Panc1 (cell line): ENCODE data around the gene PDCD1. TPM values are rescaled to one million over a fixed set of nuclear protein-coding genes. Genes with fewer than 3 reads are reported as not detected.

Source experiments
- ATAC-seq: fragments of 200-7000 bp; cut with Tn5 transposase; 2 replicates; pipeline ENCODE4 v1.9.1; 2020; ENCODE audit warnings: mild to moderate bottlenecking, moderate library complexity
- BruUV-seq: library from RNA; stranded (reverse); fragments of 400-500 nt; replicated peaks from 2 replicates; lab custom pipeline; 2021; lab: Mats Ljungman, UMichigan
- CTCF ChIA-PET: fragments of 300-600 bp; sonication (Branson Sonifier 250); formaldehyde crosslinking; loops from one replicate; lab custom pipeline; 2022; ENCODE audit warnings: antibody characterized with exemption; lab: Charles Lee
- POLR2A ChIA-PET: fragments of 300-600 bp; sonication (Branson Sonifier 250); formaldehyde crosslinking; loops from one replicate; lab custom pipeline; 2022; ENCODE audit warnings: antibody characterized with exemption; lab: Charles Lee
- DNase-seq: peaks from one replicate; pipeline ENCODE4 v3.0.0-alpha.2; 2010; ENCODE audit warnings: low read depth, low spot score
- H3K27ac ChIP-seq: 2 replicates; pipeline ENCODE4 v1.5.1; 2011; ENCODE audit warnings: mild to moderate bottlenecking, low read length, inconsistent platforms
- H3K27me3 ChIP-seq: fragments of 200-500 bp; sonication (Bioruptor generic); 2 replicates; pipeline ENCODE4 v1.6.0; 2014; ENCODE audit warnings: low read length, inconsistent platforms; ENCODE audit not compliant: control insufficient read depth, insufficient read depth
- H3K36me3 ChIP-seq: fragments of 200-500 bp; sonication (Bioruptor generic); 2 replicates; pipeline ENCODE4 v1.5.1; 2014; ENCODE audit warnings: inconsistent platforms, mild to moderate bottlenecking, low read length, moderate library complexity; ENCODE audit not compliant: control insufficient read depth, insufficient read depth
- H3K4me1 ChIP-seq: 2 replicates; pipeline ENCODE4 v1.5.1; 2011; ENCODE audit warnings: inconsistent platforms, mild to moderate bottlenecking, low read length, moderate library complexity; ENCODE audit not compliant: control insufficient read depth, insufficient read depth
- H3K4me3 ChIP-seq, 2 experiments: 2 replicates each; pipeline ENCODE4 v1.5.1; 2011 to 2012; ENCODE audit warnings: low read depth in 2 of 2, low read length in 2 of 2, mild to moderate bottlenecking in 2 of 2, inconsistent platforms in 1 of 2, moderate library complexity in 1 of 2
- H3K9me3 ChIP-seq: fragments of 200-500 bp; sonication (Bioruptor generic); 2 replicates; pipeline ENCODE4 v1.5.1; 2014; ENCODE audit warnings: low read depth, mild to moderate bottlenecking, inconsistent platforms, low read length, moderate library complexity; ENCODE audit not compliant: control insufficient read depth, insufficient read depth
- POLR2AphosphoS5 ChIP-seq: IDR thresholded peaks from 2 replicates; pipeline ENCODE4 v1.6.1; 2012; ENCODE audit warnings: mild to moderate bottlenecking, low read depth, low read length, moderate library complexity
- REST ChIP-seq, 2 experiments: IDR thresholded peaks; 2 replicates each; pipeline ENCODE4 v1.6.1; 2011 to 2012; ENCODE audit warnings: low read depth in 2 of 2, control low read depth in 1 of 2, low read length in 1 of 2, mild to moderate bottlenecking in 1 of 2, moderate library complexity in 1 of 2; ENCODE audit not compliant: insufficient read depth in 1 of 2
- SIN3A ChIP-seq: IDR thresholded peaks from 2 replicates; pipeline ENCODE4 v1.6.1; 2012; ENCODE audit warnings: low read depth, mild to moderate bottlenecking, low read length, moderate library complexity, borderline replicate concordance; ENCODE audit not compliant: insufficient read depth
- TCF7L2 ChIP-seq: IDR thresholded peaks from 2 replicates; pipeline ENCODE4 v1.6.1; 2011; ENCODE audit warnings: mild to moderate bottlenecking, low read depth, low read length, inconsistent platforms
- in situ Hi-C: cut with HindIII; loops from 2 replicates; pipeline ENCODE4 v1.10.0; 2016; ENCODE audit warnings: low sequenced_read_pairs, low pct_unique_long_range_greater_than_20kb
- intact Hi-C: fragments of 100-400 bp; cut with micrococcal nuclease; formaldehyde crosslinking; loops from one replicate; pipeline ENCODE4 v1.10.0; 2022; ENCODE audit not compliant: unreplicated experiment
- total RNA-seq: library from RNA; stranded (reverse); gene quantifications from one replicate; pipeline ENCODE4 v1.2.1, GENCODE V29; 2021; ENCODE audit not compliant: unreplicated experiment
- TF ChIP-seq, protein P1 (sequence below): fragments of 450-650 bp; IDR thresholded peaks from 2 replicates; pipeline ENCODE4 v1.5.1; 2017; ENCODE audit warnings: mild to moderate bottlenecking

Gene PDCD1
- total RNA-seq, 1 experiment from 2014 or later: 0.15 TPM

DNA sequence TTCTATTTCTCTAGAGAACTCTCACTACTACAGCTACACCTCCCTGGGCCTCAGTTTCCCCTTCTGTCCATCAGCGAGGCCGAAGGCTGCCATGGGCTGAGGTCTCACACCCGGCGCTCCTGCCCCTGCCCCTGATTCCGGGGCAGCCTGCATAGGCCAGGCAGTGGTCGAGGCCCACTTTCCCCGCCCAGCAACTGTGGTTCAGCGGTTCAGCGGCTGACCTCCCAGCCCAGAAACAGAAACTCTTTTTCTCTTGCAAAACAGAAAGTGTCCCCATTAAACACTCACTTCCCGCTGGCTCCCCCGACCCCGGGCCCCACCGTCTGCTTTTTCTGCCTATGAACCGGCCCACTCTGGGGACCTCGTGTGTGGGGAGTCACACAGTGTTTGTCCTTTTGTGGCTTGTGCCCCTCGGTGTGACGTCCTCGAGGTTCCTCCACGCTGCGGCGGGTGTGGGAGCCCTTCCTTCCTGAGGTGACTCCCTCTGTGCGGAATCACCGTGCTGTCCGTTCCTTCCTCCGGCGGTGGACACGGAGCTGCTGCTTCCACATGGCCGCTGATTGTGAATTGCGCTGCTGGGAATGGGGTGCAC lies 16.0 kb downstream of the PDCD1 start:
- TF ChIP-seq TCF7L2 (no peak), REST (IDR thresholded peaks at IDR 0.05; ENCODE audit: insufficient read depth in 1 of 2, low read depth in 2 of 2, low read length in 1 of 2) (no peak), SIN3A (no peak), POLR2AphosphoS5 (no peak)
- TF ChIP-seq, protein P1, sequence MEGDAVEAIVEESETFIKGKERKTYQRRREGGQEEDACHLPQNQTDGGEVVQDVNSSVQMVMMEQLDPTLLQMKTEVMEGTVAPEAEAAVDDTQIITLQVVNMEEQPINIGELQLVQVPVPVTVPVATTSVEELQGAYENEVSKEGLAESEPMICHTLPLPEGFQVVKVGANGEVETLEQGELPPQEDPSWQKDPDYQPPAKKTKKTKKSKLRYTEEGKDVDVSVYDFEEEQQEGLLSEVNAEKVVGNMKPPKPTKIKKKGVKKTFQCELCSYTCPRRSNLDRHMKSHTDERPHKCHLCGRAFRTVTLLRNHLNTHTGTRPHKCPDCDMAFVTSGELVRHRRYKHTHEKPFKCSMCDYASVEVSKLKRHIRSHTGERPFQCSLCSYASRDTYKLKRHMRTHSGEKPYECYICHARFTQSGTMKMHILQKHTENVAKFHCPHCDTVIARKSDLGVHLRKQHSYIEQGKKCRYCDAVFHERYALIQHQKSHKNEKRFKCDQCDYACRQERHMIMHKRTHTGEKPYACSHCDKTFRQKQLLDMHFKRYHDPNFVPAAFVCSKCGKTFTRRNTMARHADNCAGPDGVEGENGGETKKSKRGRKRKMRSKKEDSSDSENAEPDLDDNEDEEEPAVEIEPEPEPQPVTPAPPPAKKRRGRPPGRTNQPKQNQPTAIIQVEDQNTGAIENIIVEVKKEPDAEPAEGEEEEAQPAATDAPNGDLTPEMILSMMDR: no peak
- H3K9me3 ChIP-seq: no peaks in the 10 kb centered on the region
- no peaks in the 10 kb centered on the region for H3K36me3 ChIP-seq
- BruUV-seq: no TSS peak
- no peak for DNase-seq
- ChIA-PET POLR2A (no interaction called here), CTCF (no interaction called here)
- no peak overlapping the region for H3K27ac ChIP-seq
- peak; percentile 29; the same call in 1 of the 2 replicates for ATAC-seq
- H3K4me1 ChIP-seq: peaks cover 5% of the 10 kb centered on the region; the same call in 1 of the 2 replicates
- H3K27me3 ChIP-seq: no peaks in the 10 kb centered on the region
- intact Hi-C loops (no loop called here), in situ Hi-C loops (no loop called here)
- H3K4me3 ChIP-seq: no peak overlapping the region

- Histone ChIP-seq H3K36me3 (no peaks in the 10 kb centered on the region), H3K9me3 (no peaks in the 10 kb centered on the region), H3K27ac (no peak overlapping the region), H3K4me1 (peaks cover 5% of the 10 kb centered on the region; the same call in 1 of the 2 replicates), H3K4me3 (no peak overlapping the region), H3K27me3 (no peaks in the 10 kb centered on the region)
- CTCF ChIA-PET: interaction anchor here (0.6 kb wide), 1 partner anchor 13 kb away, joined by 7 read pairs; no protein-coding TSS in a partner anchor
- ATAC-seq (no peak), DNase-seq (no peak)
- TF ChIP-seq, protein P1: no peak
- TF ChIP-seq SIN3A (no peak), POLR2AphosphoS5 (no peak), TCF7L2 (no peak), REST (IDR thresholded peaks at IDR 0.05; ENCODE audit: insufficient read depth in 1 of 2, low read depth in 2 of 2, low read length in 1 of 2) (no peak)
- intact Hi-C loops (no loop called here), in situ Hi-C loops (no loop called here)
- POLR2A ChIA-PET: no interaction called here
- BruUV-seq: no TSS peak
These were observed 16.7 kb downstream of the PDCD1 start for GRCh38 chr2:241842067-241842415.
